Measurements from ENCODE around the gene RBMS1.

DNA sequence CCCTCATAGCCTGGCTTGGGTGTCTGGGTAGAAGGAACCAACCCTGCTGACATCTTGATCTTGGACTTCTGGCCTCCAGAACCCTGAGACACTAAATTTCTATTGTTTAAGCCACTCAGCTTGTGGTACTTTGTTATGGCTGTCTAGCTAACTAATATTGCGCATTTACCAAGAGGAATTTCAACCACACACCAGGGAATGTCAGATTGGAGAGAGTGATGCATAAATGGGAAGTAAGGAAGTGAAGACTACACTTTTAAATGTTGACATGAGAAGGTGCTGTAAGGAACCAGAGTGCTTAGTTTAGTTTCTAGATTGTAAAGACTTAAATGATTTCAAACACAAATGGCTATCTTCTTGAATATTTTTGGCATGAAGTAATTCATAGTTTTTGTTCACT is 194.6 kb downstream of the RBMS1 start:
- TF ChIP-seq, protein P1, sequence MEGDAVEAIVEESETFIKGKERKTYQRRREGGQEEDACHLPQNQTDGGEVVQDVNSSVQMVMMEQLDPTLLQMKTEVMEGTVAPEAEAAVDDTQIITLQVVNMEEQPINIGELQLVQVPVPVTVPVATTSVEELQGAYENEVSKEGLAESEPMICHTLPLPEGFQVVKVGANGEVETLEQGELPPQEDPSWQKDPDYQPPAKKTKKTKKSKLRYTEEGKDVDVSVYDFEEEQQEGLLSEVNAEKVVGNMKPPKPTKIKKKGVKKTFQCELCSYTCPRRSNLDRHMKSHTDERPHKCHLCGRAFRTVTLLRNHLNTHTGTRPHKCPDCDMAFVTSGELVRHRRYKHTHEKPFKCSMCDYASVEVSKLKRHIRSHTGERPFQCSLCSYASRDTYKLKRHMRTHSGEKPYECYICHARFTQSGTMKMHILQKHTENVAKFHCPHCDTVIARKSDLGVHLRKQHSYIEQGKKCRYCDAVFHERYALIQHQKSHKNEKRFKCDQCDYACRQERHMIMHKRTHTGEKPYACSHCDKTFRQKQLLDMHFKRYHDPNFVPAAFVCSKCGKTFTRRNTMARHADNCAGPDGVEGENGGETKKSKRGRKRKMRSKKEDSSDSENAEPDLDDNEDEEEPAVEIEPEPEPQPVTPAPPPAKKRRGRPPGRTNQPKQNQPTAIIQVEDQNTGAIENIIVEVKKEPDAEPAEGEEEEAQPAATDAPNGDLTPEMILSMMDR (IDR thresholded peaks at IDR 0.05) = no peak
- TF ChIP-seq POLR2A (IDR thresholded peaks at IDR 0.05) = no peak

All from lower leg skin (tissue), 3 donors.